HG03571 (cell line): Measurements from ENCODE around the gene CENPE.

ENCODE experiments used
- ATAC-seq: cut with Tn5 transposase; IDR thresholded peaks from one replicate; pipeline ENCODE4 v1.9.1; 2021; ENCODE audit not compliant: unreplicated experiment

Gene CENPE

DNA sequence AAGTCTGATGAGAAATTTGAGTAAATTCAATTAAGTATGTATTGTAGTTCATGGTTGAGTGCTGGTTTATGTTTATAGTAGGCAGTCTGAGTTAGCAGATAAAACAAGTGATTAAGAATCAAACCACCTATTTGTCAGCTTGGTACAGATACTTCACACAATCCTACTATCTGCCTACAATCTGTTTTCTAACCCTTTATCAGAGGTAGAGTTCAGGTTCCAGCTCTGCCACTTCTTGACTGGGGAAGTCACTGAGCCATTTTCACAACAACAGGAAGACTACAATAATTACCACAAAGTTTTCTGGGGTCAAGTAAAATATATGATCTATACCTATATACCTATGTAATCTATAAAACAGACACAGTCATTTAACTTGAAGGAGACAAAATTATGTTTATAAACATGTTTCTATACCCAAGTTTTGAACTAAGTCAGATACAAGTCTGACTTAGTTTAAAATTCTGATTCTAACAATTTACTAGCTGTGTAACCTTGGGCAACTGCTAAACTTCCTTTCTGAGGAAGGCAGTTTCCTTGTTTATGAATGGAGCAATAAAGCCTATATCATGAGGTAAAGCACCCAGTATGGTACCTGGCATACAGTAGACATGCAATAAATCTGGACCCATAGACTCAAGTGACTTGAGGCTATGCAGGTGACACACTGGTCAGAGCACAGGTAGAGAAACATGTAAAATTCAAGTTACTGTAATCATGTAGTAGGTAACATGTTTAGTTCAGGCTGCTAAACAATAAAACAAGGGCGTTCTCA is 61.3 kb downstream of the CENPE start:
- ATAC-seq, result no peak

DNA sequence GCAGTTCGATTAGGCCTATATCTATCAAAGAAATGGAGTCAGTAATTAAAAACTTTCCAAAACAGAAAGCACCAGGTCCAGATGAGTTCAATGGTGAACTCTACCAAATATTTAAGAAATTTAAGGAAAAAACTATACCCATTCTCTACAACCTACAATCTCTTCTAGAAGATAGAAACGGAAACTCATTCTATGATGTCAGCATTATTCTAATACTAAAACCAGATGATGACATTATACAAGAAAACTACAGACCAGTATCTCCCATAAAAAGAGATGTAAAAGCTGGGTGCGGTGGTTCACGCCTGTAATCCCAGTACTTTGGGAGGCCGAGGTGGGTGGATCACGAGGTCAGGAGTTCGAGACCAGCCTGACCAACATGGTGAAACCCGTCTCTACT is 69.0 kb downstream of the CENPE start:
- no peak for ATAC-seq

DNA sequence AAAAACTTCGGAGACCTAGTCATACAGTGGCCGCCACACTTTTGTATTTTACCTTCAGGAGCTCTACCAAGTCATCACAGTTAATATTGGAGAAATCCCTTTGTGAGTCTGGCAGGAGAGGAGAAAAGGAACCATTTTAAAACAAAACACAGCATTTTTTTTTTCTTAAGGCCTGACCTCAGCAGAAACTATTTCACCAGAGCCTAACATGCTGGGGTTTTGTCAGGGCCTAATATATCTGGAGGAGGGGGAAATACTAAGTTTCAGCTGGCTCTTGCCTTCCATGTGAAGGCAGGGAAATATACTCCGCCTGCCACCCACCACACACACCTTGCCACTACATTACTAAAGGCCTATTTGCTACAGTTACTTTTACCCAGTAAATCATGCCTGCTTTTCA is 72.0 kb downstream of the CENPE start:
- ATAC-seq, result no peak

DNA sequence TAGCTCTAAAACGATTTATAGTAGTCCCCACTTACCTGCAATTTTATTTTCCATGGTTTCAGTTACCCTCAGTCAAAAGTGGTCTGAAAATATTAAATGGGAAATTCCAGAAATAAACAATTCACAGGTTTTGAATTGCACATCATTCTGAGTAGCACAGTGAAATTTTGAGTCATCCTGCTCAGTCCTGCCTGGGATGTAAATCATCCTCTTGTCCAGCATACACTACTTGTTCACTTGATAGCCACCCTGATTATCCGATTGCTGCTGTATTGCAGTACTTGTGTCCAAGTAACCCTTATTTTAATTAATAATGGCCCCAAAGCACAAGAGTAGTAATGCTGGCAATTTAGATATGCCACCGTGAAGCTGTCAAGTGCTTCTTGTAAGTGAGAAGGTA is 75.0 kb downstream of the CENPE start:
- no peak for ATAC-seq

DNA sequence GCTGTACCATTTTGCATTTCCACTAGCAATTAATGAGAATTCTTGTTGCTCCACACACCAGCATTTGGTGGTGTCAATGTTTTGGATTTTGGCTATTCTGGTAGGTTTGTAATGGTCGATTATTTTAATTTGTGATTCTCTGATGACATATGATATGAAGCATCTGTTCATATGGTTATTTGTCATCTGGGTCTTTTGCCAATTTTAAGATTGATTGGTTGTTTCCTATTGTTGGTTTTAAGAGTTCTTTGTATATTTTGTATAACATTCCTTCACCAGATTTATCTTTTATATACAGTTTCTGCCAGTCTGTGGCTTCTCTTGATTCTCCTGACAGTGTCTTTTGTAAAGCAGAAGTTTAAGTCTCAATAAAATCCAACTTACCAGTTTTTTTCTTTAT is 80.0 kb downstream of the CENPE start:
- no peak for ATAC-seq

- ATAC-seq, result no peak
Observed at GRCh38 chr4:103111598-103111997, 86.5 kb downstream of the CENPE start.

- ATAC-seq, result no peak
Observed at GRCh38 chr4:103108542-103108941, 89.6 kb downstream of the CENPE start.

DNA sequence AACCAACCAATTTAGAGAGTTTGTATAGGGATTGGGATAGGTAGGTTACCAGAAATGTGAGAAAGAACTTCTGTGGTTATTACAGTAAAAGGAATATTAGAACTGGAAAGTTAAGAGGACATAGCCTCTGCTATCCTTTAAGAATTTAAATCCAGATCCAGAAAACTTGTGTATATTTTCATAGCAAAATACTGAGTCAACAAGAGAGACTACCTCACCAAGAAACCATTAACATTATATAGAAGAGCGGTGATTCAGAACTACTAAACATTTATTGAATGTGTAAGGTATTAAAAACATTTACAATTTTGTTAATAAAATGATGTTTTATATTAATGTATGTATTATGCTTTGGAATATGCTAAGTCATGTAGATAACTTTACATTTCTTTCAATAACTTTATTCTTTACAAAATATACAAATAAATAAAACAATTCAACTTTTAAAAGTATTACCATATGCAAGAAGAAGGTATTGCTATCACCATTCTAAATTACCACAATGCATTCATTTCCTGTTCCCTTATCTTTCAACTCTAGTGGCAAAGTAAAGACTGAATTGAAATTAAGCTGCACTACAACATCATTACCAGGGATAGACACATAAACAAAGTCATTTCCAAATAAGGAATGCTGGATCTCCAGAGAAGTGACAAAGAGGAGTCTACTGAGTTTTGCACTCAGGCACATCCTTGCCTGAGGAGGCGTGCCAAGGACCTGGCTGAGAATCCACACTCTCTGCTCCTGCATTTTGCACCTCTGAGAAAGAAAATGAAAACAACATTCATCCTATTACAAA is 92.4 kb downstream of the CENPE start:
- ATAC-seq, result no peak

DNA sequence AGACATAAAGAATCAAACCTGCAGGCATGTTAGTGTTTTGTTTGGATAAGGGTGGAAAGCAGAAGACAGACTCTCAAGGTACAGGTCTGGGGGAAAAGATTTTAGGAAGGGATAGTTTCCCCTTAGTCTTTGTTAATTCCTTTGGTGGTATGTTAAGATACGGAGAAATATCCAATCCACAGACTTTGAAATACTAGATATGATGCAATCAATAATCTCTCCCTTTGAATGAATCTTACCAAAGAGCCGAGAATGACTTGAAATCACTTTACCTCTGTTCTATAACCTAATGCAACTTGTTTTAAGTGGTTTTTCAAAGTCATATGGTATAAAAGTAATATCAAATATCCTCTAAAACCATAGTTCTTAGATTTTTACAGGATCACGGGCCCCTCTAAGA is 93.3 kb downstream of the CENPE start:
- no peak for ATAC-seq

DNA sequence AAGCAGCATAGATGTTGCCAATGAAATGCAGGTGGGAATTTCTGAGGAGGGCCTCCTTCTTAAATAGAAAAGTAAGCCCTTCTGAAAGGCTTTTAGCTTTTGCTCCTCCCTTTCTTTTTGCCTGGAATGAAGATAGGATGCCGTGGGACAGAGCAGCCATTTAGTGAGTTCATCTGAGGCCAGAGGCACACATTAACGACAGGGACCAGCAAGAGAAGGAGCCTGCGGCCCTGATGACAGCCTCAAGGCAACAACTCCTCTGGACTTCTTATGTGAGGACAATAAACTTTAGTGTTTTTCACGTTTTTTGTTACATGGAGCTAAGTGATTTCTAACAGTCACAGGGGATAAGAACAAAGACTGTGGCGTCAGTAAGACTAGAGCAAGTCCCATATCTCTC is 97.5 kb downstream of the CENPE start:
- ATAC-seq, result no peak

- peak; percentile 98 for ATAC-seq
Observed at GRCh38 chr4:103099691-103100392, 98.3 kb downstream of the CENPE start, which contains the start of gene BDH2. Gene BDH2 (minus strand): TSS chr4:103099834. CDS start chr4:103096254, 3,580 bp downstream.

- ATAC-seq, result no peak
Observed at GRCh38 chr4:103098756-103099440, 99.2 kb downstream of the CENPE start.

- ATAC-seq, result no peak
Observed at GRCh38 chr4:103098341-103098740, 99.8 kb downstream of the CENPE start.

DNA sequence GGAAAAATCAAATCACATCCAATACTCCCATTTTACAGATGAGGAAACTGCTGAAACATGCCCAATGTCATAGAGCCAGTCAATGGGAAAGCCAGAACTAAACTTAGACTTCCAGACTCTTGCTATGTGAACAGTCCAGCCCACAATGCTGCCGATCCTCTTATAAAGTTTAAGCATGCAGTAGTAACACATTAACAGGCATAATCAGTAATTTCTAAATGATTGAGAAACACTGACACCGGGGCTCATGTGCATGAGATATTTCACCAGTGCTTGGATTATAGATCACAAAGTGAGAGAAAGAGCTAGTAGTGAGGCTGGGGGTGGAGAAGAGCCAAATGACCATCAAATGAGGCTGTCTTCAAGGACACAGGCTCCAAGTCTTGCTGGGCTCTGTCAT is 101.0 kb downstream of the CENPE start:
- ATAC-seq, result no peak

DNA sequence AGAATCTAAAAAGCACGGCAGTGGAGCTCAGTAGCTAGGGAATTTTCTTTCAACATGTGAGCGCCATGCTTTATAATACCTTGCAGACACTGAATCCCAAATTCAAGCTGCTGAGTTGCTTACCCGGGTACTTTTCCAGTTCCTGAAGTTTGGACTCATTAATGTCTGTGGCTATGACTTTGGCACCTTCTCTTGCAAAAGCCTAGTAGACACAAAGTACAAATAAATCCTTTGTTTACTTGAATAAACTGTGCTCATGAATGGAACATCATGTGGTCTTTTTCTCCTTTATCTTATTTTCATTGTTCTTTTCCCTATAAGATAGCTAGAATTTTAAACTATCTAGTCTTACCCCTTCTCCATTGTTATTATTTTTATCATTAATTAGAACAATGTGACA is 103.1 kb downstream of the CENPE start:
- ATAC-seq, result no peak

DNA sequence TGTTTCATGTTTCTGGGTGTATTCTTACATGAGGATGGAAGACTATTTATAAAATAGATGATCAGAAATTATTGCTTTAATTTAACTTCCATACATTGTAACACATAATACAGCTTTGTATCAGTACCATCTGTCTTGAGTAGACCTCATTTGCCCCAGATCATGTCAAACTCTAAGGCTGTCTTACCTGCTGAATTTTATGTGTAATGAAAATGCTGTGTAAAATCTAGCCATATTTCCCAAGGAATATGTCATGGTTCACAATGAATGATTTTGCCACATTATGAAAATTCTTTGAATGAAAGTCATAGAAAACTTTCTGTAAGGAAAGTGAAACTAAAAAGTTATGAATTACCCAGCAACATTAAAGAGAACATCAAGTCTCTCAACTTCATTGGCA is 105.9 kb downstream of the CENPE start:
- no peak for ATAC-seq

DNA sequence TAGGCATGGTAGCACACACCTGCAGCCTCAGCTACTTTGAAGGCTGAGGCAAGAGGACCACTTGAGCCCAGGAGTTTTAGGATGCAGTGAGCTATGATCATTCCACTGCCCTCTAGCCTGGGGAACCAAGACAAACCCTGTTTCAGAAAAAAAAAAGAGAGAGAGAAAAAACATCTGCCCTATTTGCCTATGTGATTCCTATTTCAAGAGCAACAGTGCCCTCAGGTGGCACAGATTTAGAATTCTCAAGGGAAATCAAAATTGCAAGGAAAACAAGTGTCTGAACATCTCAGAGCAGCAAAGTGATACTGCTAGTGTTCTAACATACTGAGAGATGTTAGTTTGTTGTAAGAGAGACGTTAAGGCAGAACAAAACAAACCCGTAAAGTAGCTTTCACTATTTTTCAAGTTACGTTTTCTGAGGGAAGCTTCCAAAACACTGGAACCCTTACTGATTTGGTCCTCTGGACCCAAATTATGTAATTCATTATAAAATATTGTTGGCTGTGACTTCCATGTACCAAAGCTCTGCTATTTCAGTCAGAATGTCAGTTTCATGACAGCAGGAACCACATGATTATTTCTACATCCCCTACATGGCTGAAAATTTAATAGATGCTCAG is 106.4 kb downstream of the CENPE start:
- ATAC-seq, result peak; percentile 75

DNA sequence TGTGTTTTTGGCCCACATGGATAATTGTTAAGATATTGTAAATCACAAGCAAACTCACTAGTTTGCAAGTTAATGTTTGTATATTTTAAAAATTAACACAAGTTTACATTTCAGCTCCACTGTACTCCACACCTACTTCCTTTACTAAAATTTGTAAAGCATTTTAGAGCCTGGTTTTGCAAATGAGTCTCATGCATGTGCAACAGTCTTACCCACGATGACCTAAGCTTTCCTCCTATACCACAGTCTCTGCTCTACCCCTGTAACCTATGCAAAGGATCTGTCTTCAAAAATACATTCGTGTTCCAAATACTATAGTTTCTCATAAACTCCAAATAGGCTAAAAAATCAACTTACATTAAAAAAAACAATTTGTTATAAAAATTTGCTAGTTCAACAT is 108.7 kb downstream of the CENPE start:
- no peak for ATAC-seq

DNA sequence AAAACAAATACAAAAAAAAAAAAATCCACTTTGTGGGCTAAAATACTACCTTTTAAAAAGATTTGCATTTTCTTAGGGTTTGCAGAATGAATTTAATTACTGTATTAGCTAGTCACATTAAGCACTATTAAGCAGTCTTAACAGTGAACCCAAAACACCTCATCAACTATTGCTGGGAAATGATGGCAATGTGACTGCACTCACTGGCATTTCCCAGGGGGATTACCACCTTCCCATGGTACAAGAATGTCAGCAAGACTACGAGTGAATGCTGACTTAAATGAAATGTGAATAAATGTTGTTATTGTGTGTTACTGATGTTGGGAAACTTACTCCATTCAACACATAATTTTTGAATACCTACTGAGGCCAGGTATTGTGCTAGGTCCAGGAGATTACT is 111.6 kb downstream of the CENPE start:
- ATAC-seq, result no peak

GRCh38 chr4:103085555-103086196 is 112.5 kb downstream of the CENPE start:
- no peak for ATAC-seq
